ENCODE measurements around the gene SYT2.

The SYT2 gene

DNA sequence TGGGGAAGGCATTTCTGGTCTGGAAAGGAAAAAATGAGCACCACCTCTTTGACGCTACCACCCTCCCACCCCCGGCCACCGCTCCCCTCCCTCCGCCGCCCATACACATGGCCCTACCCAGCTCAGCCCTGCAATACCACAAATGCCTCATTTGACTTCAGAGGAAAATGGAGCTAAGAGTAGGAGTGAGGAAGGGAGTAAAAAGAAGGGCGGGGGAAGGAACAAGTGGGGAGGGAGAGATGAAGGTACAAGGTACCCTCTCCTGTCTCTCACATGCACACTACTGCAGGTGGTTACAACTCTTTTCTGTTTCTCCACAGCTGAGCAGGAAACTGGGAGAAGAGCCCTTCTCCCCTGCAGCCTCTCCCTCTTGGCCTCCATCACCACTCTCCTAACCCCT lies 7.1 kb downstream of the SYT2 start:
- DNase-seq, result no peak

DNA sequence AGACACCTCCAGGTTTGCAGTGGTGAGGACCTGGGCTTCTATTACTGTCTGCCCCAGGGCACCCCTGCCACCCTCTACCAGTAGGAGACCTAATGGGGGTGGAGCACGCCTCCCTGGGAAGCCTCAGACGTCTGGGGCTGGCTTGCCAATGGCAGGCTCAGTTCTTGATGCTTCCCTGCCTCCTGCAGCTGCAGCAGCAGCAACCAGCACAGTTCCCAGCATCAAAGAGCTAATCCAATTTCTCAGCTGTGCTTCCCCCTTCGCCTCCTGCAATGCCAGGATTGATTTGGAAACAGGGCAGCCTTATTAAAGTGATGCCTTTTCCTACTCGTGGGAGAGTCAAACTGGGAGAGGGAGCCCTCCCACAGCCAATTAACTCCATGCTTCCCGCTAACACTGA lies 8.2 kb downstream of the SYT2 start:
- DNase-seq, result no peak

DNA sequence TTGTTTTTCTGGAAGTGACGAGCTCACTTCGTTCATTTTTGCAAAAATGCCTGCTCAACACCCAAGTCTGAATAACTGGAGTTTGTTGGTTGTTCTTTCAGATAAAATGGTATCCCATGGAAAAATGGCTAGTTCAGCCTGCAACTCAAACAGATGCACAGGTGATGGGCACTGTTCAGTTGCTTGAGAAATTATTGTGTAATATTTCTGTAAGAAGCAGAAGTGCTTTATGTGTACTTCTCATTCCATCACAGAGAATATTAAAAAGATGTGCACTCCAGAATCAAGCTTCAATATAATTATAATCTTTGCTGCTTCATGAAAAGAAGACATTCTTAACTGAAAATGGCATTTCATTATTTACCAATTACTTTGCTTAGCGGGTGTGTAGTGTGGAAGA lies 9.1 kb downstream of the SYT2 start:
- no peak for DNase-seq

DNA sequence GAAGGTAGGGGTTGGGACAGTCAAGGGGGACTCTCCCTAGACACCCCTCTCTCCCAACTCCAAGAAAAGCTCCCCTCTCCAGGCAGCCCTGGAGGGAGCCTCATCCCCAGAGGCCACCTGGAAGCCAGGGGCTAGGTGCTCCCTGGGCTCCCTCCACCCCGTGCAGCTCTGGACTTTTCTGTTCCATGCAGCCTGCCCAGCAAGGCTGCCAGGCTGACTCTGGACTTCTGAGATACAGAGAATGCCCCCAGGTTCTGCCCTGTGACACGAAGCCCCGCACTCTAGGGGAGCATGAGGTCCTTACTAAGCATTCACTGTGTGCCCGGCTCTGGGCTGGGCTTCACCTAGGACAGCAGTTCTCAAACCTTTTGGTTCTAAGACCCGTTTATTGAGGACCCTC lies 10.2 kb downstream of the SYT2 start:
- no peak for DNase-seq

DNA sequence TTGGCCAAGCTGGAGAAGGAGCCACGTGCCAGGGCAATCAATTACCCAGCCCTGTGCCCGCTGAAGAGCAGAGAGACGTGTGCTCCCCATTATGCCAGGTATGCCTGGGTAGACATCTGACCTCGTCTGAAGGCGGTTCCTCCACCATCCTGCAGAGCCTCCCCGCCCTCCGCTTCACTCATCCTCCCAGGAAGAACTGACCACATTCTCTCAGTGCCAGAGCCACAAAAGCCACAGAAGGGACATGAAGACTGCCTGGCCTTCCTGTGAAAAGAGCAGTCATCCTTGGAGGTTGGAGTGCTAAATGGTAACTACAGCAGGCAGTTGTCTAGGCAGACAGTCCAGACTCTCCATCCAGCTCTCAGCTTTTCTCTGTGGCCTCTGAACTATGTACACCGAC lies 12.0 kb downstream of the SYT2 start:
- no peak for DNase-seq

DNA sequence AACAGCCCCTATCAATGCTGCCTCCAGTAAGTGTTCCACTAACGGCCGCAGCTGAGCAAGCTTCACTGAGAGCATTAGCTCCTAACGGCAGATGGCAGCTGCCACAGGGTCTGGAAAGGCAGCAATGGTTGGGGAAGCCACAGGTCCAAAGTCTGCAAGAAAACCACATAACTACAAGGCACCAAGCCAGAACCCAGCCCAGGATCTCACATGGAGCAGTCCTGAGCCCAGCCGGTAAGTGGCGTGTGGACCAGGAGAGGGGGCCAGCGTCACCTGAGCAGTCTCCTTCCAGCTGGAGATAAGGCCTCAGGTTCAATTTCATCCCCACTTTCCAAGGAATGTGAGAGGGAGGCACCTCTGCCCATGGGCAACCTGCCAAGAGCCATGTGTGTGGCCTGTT lies 13.2 kb downstream of the SYT2 start:
- no peak for DNase-seq

DNA sequence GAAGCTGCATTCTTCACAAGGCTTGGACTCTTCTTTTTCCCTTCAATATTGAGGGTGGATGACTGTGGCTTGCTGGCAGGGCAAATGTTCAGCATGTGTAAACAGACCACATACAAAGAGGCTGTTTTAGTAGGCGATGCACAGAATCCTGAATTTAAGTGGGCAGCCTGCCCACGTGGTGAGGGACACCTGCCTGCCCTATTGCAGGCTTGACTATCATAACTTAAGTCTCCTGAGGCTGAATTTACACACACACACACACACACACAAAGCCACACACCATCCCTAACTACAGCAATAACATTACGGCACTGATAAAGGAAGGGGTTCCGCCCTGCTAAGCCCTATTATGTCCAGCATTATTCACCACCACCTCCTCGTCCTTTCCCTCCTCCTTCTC lies 15.9 kb downstream of the SYT2 start:
- no peak for DNase-seq

DNA sequence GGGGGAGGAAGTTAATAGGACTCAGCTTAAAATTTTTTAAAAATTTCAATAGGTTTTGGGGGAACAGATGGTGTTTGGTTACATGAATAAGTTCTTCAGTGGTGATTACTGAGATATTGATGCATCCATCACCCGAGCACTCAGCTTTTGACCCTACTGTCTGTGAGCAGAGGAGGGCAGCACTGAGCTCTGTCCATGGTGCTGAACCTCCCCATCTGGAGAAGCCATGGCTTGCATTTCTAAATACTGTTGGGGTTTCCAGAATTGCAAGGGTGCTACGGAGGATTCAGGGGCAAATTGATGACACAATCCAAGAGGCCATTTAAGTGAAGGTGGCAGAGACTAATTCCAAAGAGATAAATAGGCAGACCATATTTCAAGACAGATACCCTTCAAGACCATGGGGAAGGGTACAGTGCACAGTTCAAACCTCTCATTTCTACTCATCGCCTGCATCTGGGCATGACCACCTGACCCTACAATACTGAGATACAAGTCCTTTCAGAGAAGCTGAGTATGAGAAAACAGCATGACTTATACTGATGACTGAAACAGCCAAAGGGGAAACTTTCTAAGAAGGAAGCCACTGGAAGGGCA lies 17.2 kb downstream of the SYT2 start:
- peak; percentile 57 for DNase-seq

DNA sequence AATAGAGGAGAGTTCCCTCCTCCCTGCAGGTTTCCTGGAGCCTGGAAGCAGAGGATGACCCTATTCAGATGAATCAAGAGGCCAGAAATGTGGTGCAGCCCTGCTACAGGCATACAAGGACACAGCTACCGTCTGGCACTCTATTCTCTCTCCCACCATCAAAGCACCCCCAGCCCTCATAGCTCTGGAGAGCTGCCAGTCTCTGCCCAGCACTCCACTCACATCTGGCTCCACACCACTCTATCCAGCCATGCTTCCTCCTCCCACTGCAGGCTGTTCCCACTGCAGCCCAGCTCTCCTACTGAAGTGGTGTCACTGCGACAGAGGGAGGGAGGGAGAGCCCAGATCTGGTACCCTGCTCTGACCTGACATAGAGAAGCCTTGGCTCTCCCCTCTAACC lies 18.4 kb downstream of the SYT2 start:
- DNase-seq, result no peak

DNA sequence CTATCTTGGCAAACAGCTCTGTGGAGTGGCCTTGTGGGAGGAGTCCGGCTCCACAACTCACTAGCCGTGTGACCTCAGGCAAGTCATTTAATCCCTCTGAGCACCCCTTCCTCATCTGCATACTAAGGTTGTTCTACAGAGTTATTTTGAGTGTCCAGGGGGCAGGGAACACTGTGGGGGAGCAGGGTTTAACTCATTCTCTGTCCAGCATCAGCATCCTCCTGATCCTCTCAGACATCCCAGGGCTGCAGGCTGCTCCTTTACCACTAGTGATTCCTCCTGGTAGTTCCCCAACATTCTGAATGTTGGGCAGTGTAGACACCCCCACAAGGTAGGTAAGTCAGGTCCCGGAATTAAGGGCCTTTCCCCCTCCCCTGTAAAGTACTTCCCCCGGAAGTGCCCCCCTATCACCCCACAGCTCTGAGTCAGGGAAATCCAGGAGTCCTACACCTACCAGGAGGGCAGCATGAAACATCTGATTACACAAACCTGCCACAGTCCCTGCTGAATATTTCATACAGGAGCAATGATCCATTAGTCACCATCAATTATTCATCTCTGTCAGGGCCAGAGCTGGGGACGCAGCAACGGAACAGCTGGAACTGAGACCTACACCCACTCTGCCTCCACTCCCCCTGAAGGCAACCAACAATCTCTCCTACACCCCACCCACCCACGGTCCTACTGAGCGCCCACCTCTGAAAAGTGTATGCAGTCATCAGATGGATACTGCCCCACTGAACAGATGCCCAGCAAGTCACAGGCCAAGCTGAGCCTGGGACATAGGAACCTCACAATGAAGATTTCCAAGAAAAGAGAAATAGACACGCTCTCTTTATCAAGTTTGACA lies 20.5 kb downstream of the SYT2 start:
- no peak for DNase-seq

DNA sequence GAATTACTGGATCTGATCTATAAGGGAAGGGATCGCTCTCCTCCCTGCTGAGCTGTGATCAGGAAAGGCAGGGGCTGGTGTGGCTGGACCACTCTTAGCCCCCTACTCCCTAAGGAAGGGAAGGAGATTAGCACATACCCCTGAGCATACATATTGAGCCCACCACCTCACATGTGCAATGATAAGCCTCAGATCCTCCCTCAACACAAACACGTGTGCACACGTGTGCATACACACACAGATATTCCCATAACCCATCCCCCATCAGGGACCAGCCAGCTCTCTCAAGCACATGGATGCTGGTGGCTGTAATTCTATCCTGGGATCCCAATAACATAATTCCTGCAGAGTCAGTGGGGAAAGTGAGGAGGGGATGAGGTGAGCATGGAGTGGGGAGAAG lies 21.2 kb downstream of the SYT2 start:
- DNase-seq, result no peak

DNA sequence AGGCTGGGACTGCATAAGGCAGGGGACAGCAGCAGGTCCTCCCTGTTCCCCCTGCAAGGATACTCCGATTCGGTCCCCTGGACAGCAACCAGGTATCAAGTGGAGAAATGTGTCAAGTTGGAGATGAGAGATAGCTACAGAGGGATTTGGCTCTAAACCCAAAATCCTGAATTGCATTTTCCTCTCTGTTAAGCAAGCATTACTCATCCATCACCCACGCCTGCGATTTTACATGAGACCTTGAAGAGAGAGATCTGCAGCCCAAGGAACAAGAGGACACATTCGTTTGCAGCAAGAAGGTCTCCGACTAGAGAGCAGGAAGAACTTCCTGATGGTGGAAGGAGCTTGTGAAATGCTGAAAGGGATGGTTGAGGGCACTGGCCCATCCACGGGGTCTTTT lies 21.9 kb downstream of the SYT2 start:
- DNase-seq, result no peak

DNA sequence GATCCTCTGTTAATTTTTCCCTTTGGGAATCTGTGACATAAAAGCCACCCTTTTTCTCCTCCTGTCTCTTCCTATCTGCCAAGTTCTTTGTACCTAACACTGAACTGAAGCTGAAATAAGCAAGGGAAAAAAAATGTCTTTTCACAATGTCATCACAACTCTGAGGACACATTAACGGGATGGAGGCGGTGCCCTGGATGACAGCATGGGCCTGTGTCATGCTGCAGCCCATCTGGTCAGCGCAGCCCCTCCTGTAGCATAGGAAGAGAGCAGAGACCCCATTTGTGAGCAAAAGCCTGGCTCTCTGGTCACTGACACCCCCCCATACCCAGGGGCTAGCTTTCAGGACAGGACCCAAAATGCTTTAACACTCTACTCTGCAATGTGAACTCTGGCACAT lies 22.5 kb downstream of the SYT2 start:
- DNase-seq, result no peak

DNA sequence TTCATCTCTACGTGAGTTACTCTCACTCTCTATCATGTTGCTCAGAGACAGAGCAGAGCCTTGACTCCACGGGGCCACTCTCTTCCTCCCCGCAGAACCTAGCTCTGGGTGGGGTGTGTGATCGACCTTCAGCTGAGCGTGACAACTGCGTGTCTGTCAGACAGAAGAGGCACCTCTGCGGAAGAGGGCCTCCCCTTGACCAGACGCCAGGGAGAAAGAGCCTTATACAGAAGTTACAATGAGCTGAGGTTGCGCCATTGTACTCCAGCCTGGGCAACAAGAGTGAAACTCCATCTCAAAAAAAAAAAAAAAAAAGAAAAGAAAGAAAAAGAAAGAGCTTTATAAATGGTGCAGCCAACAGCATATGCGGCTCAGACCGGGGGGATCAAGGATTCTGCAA lies 22.9 kb downstream of the SYT2 start:
- no peak for DNase-seq

DNA sequence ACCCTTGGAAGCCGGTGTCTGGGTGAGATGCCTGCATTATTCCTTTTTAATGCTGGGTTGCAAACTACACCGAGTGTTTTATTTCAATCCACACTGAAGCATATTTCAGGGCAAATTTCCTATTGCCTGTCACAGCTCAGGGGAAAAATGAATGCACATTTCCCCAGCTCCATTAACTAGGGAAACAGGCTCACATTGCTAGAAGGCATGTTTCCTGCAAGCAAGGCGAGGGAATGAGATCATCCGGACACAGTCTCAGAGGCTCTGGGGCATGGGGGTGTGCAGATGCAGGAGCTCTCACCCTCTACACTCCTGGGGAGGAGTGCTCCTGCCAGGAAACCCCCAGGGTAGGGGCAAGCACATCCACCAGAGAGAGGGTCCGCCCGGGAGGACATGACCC lies 24.6 kb downstream of the SYT2 start:
- DNase-seq, result no peak

DNA sequence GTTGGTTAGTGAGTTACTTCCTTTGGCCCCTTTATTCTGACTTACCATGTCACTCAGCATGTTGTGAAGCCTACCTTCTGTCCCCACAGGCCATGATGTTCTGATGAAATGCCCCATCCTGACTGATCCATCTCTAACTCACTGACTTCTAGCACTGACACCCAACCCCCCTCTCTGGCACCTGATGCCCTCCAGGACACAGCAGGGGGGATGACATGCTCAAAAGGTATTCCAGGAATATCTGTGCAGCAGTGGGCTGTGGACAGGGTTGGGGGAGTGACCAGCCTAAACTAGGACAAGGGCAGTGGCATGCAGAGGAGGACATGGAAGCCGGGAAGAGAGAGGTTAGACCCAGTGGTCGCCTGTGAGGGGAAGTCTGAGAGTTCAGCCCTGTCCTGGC lies 25.5 kb downstream of the SYT2 start:
- no peak for DNase-seq

DNA sequence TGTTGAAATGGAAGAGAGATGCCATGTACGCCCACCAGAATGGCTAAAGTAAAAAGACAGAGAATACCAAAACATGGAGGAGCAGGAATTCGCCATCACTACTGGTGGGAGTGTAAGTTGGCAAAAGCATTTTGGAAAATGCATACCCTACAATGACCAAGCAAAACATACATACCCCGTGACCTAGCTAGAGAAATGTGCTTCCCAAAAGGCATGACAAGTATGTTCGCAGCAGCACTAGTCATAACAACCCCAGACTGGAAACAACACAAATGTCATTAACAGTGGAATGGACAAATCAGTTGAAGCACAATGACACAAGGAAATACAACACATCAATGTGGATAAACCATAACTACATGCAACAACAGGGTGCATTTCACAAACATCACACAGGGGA lies 27.2 kb downstream of the SYT2 start:
- no peak for DNase-seq

DNA sequence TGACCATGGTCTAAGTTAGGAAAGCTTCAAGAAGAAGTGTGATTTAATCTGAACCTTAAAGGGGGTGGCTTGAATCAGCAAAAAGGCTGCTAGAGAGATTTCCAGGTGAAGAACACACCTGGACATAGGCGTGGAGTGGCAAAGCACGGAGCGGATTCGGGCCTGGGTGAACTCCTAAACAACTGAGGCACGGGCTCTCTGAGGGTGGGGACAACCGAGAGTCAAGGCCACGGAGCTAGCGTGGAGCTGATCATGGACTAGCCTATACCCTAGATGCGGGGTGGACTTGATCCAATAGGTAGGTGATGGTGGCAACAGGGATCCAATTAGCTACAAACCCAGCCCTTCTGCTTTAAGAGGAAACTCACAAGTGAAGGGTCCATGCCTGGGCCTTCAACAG lies 27.8 kb downstream of the SYT2 start:
- DNase-seq, result no peak

DNA sequence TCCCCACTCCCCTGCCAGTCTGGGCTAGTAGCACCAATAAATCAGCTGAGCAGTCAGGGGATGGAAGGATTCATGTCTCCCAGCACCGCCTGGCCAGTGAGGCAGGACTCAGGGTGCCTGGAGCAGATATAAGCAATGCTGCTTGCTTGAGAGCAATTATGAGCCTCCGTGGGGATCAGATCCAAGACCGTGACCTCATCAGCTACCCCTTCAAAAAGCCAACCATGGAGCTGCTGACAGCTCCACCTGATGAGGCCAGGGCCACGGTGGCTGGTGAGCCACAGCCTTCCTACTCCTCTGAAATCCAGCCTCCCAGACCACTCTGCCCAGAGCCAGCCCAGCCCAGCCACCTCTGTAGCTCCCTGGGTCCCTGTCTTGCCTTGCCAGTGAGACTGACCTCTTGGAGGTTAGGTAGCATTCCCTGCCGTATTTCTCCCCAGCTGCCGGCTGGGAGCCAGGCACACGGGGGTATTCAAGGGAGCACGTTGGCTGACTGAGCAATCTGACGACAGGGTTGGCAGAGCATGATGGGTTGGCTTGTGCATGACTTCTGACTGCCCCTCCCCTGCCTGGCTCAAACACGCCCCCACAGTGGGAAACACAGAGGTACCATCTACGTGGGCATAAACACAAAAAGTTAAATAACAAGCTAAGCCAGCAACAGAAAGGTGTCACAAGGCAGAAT lies 28.4 kb downstream of the SYT2 start:
- DNase-seq, result no peak

DNA sequence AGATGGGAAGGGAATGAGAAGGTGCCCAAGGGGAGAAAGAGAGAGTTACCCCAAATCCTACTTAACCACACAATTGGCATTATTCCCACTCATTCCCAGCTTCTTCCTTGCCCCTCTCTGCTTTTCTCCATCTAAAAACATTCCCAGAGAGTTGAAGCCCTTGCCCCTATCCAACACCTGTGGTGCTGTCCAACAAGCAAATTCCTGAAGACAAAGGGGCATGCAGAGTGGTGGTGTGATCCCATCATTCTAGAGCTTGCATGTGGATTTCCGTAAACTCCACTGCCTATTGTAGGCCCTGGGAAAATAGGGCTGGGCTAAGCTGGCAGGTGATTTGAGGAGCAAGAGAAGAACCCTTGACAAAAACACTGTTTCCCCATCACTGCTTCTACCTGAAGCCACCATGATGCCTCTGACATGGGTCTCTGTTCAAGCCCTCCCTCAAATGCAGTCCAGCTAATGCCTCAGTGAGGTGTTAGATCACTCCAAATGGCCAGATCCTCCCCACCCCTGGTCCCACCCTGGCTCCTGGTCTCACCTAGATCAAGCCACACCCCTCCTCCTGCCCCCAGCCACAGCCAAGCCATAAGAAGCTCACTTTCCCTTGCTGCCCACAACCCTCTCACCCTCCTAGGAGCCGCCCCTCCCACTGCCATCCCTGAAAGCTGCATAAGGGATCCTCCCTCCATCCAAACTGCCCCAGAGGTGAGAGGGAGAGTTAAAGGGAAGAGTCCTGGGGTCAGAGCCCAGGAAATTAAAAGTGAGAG lies 29.5 kb downstream of the SYT2 start:
- DNase-seq, result no peak

DNA sequence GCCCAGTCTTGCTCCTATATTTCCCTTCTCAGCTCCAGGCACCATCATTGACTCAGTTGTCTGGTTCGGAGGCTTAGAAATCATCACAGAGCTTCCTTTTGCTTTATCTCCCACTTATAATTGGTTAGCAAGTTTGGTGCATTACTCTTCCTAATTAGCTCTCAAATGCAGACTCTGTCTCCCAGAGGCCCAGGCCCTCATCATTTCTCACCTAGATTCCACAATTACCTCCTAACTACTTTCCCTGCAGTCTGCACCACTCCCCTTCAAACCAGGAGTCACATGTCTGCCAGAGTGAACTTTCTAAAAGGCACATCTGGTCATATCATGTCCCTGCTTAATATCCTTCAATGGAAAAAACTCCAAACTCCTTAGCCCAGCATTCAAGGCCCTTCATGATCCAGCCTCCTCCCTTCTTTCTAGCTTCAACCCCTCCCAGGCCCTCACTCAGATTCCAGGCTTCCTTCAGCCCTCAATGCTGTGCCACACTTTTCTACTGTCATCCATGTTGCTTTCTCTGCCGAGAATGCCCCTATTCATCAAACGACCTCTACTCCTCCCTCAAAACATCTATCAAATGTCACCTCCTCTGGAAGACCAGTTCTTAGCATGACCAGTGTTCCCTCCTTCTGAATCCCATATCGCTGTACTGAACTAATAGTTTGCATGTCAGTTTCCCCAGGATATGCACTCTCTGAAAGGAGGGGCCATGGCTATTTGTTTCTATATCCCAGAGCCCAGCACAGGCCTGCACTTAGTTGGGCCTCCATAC lies 30.7 kb downstream of the SYT2 start:
- DNase-seq, result no peak

DNA sequence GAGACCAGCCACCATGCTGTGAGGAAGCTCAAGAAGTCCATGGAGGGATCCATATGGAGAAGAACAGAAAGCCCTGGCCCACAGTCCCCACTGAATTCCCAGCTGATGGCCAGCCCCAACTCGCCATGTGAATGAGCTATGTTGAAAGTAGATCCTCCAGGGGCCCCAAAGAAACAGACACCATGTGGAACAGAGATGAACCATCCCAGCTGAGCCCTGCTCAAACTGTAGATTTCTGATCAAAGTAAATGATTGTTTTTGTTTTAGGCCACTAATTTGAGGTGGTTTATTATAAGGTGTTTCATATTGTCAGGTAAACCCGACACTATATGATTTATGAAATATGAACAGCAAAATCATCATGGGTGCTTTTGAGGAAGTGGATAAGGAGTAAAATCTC lies 32.8 kb downstream of the SYT2 start:
- DNase-seq, result no peak

DNA sequence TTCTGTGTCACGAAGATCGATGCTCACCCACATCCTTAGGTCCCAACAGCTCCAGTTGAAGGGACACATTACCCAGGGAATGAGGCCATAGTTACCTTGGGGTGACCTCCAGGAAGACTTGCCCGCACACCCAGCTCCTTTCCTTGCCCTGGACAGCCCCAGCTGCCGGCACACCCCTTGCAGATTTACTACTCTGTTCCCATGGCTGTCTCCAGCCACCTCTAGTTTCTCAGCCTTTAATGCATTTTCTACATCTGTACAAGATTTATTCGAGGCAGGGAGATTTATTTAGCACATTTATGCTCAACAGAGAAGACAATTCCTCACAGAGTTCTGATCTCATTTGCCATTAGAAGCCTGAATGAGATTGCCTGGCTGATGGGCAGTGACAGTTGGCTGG lies 36.7 kb downstream of the SYT2 start:
- no peak for DNase-seq

Data from activated naive CD4-positive, alpha-beta T cell treated with anti-CD3 and anti-CD28 coated beads, Interleukin-2, amount 50 U/mL, for 16 hours (primary cell).